ENCODE results near the gene DAP.

DNA sequence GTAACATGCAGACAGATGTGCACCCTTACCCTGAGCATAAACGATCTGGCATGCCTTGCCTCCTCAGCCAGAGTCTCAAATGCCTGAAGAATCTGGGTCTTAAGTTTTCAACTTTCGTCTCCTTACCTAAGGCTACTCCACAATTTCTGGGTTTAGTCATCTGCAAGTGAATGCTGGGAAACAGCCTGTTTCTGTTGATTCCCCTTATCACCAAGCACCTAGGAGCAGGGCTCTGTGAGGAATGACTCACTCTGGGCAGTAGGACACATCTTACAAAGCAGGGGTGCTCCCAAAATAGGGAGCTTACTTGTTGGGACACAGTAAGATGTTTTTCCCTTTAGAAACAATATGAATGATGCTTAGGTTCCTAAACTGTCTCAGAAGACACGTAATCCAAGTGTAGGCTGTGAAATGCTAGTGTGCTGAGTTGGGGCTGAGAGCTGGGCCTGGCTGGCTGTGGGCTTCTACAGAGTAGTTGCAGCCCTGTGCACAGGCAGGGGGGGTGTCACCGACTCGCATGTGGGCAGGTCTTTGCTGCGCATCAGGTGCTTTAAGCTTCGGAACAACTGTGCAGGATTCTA, 58.0 kb downstream of the DAP start:
- no peak for TF ChIP-seq EZH2 (IDR thresholded peaks at IDR 0.05; ENCODE audit: insufficient read depth, poor library complexity, severe bottlenecking)
- TF ChIP-seq EZH2phosphoT487 (IDR thresholded peaks at IDR 0.05; ENCODE audit: insufficient read depth, low read depth) = no peak

Data from GM23248 (cell line).